KMS-11 (cell line): Measurements from ENCODE around the gene RAB1B.

ENCODE experiments used
- H2AFZ ChIP-seq: fragments of 200-600 bp; sonication (generic); 2 replicates; pipeline ENCODE4 v1.6.1; 2016; ENCODE audit warnings: antibody characterized with exemption, mixed run types, low read depth
- H3K27ac ChIP-seq: fragments of 200-600 bp; sonication (generic); 2 replicates; pipeline ENCODE4 v1.6.1; 2016; ENCODE audit warnings: mild to moderate bottlenecking, mixed run types
- H3K27me3 ChIP-seq: fragments of 200-600 bp; sonication (generic); 2 replicates; pipeline ENCODE4 v1.6.1; 2017; ENCODE audit warnings: mild to moderate bottlenecking, low read depth, mixed run types, moderate library complexity; ENCODE audit not compliant: insufficient read depth
- H3K36me3 ChIP-seq: fragments of 200-600 bp; sonication (generic); 2 replicates; pipeline ENCODE4 v1.6.1; 2017; ENCODE audit warnings: mild to moderate bottlenecking, mixed run types; ENCODE audit not compliant: insufficient read depth
- H3K4me1 ChIP-seq: fragments of 200-600 bp; sonication (generic); 2 replicates; pipeline ENCODE4 v1.6.1; 2016; ENCODE audit warnings: mild to moderate bottlenecking, low read depth, mixed run types; ENCODE audit not compliant: poor library complexity, severe bottlenecking
- H3K4me2 ChIP-seq: fragments of 200-600 bp; sonication (generic); 2 replicates; pipeline ENCODE4 v1.7.0; 2016; ENCODE audit warnings: mild to moderate bottlenecking, mixed run types
- H3K4me3 ChIP-seq: fragments of 200-600 bp; sonication (generic); IDR thresholded peaks from 2 replicates; pipeline ENCODE4 v1.6.1; 2017; ENCODE audit warnings: low read depth, low read length, mixed read lengths; ENCODE audit not compliant: insufficient read depth
- H3K79me2 ChIP-seq: fragments of 200-600 bp; sonication (generic); 2 replicates; pipeline ENCODE4 v1.6.1; 2016; ENCODE audit warnings: low read depth, mixed run types; ENCODE audit not compliant: insufficient read depth
- H3K9ac ChIP-seq: fragments of 200-600 bp; sonication (generic); 2 replicates; pipeline ENCODE4 v1.6.1; 2016; ENCODE audit warnings: mild to moderate bottlenecking, mixed run types
- H4K20me1 ChIP-seq: fragments of 200-600 bp; sonication (generic); 2 replicates; pipeline ENCODE4 v1.6.1; 2016; ENCODE audit warnings: mild to moderate bottlenecking, mixed run types; ENCODE audit not compliant: insufficient read depth
- TF ChIP-seq, protein P1 (sequence below): fragments of 200-600 bp; sonication (generic); conservative IDR thresholded peaks from 2 replicates; pipeline ENCODE4 v1.6.1; 2017; ENCODE audit warnings: low read depth, mild to moderate bottlenecking, antibody characterized with exemption, low read length, moderate library complexity, mixed read lengths

Gene RAB1B

DNA sequence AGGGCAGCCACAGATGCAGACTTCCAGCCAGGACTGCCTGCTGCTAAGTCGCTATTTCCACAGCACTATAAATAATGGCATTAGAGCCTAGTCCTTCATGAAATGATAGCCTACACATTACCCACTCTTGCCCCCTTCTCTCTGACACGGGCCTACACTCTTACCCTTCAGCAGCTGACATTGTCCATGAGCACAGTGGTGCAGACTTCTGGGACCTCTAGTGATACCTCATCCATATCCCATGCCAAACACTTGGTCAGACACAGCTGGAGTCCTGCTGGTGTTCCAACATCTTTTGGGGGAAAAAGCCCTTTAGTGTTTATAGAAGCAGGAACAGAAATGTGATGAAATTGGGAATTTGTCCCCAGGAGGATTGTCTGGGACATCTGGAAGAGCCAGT, 43.4 kb upstream of the RAB1B start:
- TF ChIP-seq, protein P1, sequence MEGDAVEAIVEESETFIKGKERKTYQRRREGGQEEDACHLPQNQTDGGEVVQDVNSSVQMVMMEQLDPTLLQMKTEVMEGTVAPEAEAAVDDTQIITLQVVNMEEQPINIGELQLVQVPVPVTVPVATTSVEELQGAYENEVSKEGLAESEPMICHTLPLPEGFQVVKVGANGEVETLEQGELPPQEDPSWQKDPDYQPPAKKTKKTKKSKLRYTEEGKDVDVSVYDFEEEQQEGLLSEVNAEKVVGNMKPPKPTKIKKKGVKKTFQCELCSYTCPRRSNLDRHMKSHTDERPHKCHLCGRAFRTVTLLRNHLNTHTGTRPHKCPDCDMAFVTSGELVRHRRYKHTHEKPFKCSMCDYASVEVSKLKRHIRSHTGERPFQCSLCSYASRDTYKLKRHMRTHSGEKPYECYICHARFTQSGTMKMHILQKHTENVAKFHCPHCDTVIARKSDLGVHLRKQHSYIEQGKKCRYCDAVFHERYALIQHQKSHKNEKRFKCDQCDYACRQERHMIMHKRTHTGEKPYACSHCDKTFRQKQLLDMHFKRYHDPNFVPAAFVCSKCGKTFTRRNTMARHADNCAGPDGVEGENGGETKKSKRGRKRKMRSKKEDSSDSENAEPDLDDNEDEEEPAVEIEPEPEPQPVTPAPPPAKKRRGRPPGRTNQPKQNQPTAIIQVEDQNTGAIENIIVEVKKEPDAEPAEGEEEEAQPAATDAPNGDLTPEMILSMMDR: no peak
- H3K27ac ChIP-seq: no peak overlapping the region
- no peak overlapping the region for H3K9ac ChIP-seq
- H2AFZ ChIP-seq: no peak overlapping the region
- H3K4me3 ChIP-seq: no peak overlapping the region
- H3K4me1 ChIP-seq: peaks cover 33% of the 10 kb centered on the region
- no peaks in the 10 kb centered on the region for H4K20me1 ChIP-seq
- no peaks in the 10 kb centered on the region for H3K36me3 ChIP-seq
- no peaks in the 10 kb centered on the region for H3K79me2 ChIP-seq
- H3K4me2 ChIP-seq: no peak overlapping the region
- no peaks in the 10 kb centered on the region for H3K27me3 ChIP-seq

DNA sequence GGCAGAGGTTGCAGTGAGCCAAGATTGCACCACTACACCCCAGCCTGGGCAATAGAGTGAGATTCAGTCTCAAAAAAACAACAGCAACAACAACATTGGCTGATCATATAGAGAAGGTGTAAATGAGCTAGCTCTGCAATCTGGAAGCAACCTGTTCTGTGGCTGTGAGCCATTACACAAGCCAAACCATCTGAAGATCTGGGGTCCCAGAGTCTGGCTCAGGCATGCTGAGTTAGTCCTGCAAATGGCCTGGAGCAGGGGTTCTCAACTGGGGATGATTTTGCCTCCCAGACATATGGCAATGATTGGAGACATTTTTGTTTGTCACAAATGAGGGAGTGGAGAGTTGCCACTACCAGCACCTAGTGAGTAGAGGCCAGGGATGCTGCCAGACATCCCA, 42.3 kb upstream of the RAB1B start:
- no peak overlapping the region for H3K9ac ChIP-seq
- no peak overlapping the region for H3K27ac ChIP-seq
- H3K79me2 ChIP-seq: no peaks in the 10 kb centered on the region
- H3K36me3 ChIP-seq: no peaks in the 10 kb centered on the region
- no peak overlapping the region for H3K4me2 ChIP-seq
- H3K27me3 ChIP-seq: no peaks in the 10 kb centered on the region
- H3K4me1 ChIP-seq: peaks cover 23% of the 10 kb centered on the region
- no peaks in the 10 kb centered on the region for H4K20me1 ChIP-seq
- no peak overlapping the region for H3K4me3 ChIP-seq
- TF ChIP-seq, protein P1: no peak
- H2AFZ ChIP-seq: no peak overlapping the region

DNA sequence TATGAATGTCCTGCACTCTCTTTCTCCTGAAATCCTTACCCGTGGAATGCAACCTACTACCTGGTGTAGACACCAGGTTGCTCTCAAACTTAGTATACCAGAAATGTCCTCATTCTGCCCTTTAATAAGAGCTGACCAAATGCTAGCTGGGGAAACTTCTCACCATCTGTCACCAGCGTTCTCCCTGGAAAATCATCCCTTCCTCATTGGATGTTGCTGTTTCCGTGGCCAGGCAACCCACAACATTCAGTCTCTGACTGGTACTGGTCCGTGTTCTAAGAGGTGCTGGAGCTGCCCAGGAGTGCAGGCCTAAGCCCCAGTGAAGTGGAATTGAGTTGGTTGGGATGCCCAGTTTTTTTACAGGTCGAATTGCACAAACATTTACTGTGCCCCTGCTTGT, 40.7 kb upstream of the RAB1B start:
- H3K4me2 ChIP-seq: no peak overlapping the region
- H3K4me3 ChIP-seq: no peak overlapping the region
- peaks cover 8% of the 10 kb centered on the region for H3K4me1 ChIP-seq
- no peaks in the 10 kb centered on the region for H4K20me1 ChIP-seq
- no peaks in the 10 kb centered on the region for H3K79me2 ChIP-seq
- H3K27me3 ChIP-seq: no peaks in the 10 kb centered on the region
- no peaks in the 10 kb centered on the region for H3K36me3 ChIP-seq
- TF ChIP-seq, protein P1: no peak
- no peak overlapping the region for H3K9ac ChIP-seq
- no peak overlapping the region for H3K27ac ChIP-seq
- no peak overlapping the region for H2AFZ ChIP-seq

DNA sequence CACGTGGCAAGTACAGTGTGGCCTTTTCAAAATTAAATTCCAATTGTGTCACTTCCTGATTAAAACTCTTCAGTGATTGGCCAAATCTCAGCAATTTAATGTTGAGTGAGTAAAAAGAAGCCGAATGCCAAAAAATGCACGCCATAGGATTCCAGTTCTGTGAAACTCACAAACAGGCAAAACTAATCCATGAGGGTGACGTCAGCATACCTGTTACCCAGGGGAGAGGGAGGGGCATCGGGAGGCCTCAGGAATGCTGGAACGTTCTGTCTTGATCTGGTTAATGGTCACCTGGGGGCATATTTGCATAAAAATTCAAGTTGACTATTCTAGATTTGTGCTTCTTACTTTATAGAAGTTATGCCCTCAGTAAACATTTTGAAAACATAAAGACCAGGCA, 39.9 kb upstream of the RAB1B start:
- no peak overlapping the region for H3K27ac ChIP-seq
- H3K4me1 ChIP-seq: peaks cover under 1% of the 10 kb centered on the region
- H3K27me3 ChIP-seq: no peaks in the 10 kb centered on the region
- H3K36me3 ChIP-seq: no peaks in the 10 kb centered on the region
- TF ChIP-seq, protein P1: no peak
- no peak overlapping the region for H2AFZ ChIP-seq
- H3K9ac ChIP-seq: no peak overlapping the region
- H3K79me2 ChIP-seq: no peaks in the 10 kb centered on the region
- H3K4me2 ChIP-seq: no peak overlapping the region
- no peaks in the 10 kb centered on the region for H4K20me1 ChIP-seq
- H3K4me3 ChIP-seq: no peak overlapping the region

DNA sequence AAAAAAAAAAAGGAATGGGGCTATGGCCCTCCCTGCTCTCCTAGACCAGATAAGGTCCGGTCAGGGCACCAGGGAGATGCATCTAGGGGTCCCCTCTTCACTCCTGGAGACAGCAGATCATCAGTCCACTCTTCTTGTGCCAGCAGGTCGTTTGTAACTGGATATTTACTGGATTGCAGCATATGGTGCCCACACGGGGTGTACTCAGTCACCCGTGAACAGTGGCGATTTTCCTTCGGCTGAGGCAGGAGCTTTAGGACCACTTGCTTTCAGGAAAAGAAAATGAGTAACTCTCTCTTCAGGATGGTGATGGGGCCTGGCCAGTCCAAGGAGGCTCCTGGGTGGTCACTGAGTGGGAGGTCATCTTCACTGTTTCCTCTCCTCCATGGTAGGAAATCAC, 38.3 kb upstream of the RAB1B start:
- no peak overlapping the region for H2AFZ ChIP-seq
- no peak overlapping the region for H3K9ac ChIP-seq
- no peaks in the 10 kb centered on the region for H3K27me3 ChIP-seq
- H3K79me2 ChIP-seq: no peaks in the 10 kb centered on the region
- no peaks in the 10 kb centered on the region for H3K36me3 ChIP-seq
- TF ChIP-seq, protein P1: no peak
- H4K20me1 ChIP-seq: no peaks in the 10 kb centered on the region
- H3K4me2 ChIP-seq: no peak overlapping the region
- no peak overlapping the region for H3K27ac ChIP-seq
- no peaks in the 10 kb centered on the region for H3K4me1 ChIP-seq
- H3K4me3 ChIP-seq: no peak overlapping the region
